Measurements from ENCODE around the gene METTL26. TPM values are rescaled to one million over a fixed set of nuclear protein-coding genes. Genes with fewer than 3 reads are reported as not detected.
A peak's percentile ranks its signal among the peaks of the same experiment; 100 is the strongest.

Gene METTL26
- total and polyA plus RNA-seq, 9 of the 15 experiments (the other 6 are each of a cell fraction or from before 2014, with no cell fraction given), result 7.3 to 262 (median 80.9) TPM

GRCh38 chr16:660459-661183 lies 24.5 kb upstream of the METTL26 start (continued):
- TF ChIP-seq ID3 (CRISPR knock-in tag; IDR thresholded peaks at IDR 0.05), result no peak
- no peak for TF ChIP-seq ID3 (tag; IDR thresholded peaks at IDR 0.05)
- peak; percentile 50; the same call in 1 of the 2 replicates for TF ChIP-seq USF1 (CRISPR knock-in tag; IDR thresholded peaks at IDR 0.05)
- no peak for TF ChIP-seq ZNF75A (CRISPR knock-in tag; IDR thresholded peaks at IDR 0.05)
- TF ChIP-seq MYNN (IDR thresholded peaks at IDR 0.05), result peak; percentile 11; the same call in 1 of the 2 replicates
- no peak for TF ChIP-seq MYNN (CRISPR knock-in tag; IDR thresholded peaks at IDR 0.05)
- TF ChIP-seq ZNF134 (CRISPR knock-in tag; conservative IDR thresholded peaks at IDR 0.05), result no peak
- TF ChIP-seq CXXC5 (CRISPR knock-in tag; IDR thresholded peaks at IDR 0.05), result peak; percentile 47
- TF ChIP-seq MED1 (CRISPR knock-in tag; IDR thresholded peaks at IDR 0.05; ENCODE audit: borderline replicate concordance), result no peak
- peak; percentile 76; the same call in 1 of the 2 replicates for TF ChIP-seq ZBTB2 (IDR thresholded peaks at IDR 0.05)
- TF ChIP-seq ETS1 (conservative IDR thresholded peaks at IDR 0.05; ENCODE audit: control insufficient read depth, low read depth, low read length), result peak; percentile 51; the same call in 1 of the 2 replicates
- TF ChIP-seq ZBTB12 (CRISPR knock-in tag; IDR thresholded peaks at IDR 0.05), result no peak
- peak; percentile 92 for TF ChIP-seq HNRNPL (IDR thresholded peaks at IDR 0.05; ENCODE audit: low read depth, low read length)
- TF ChIP-seq ELF4 (CRISPR knock-in tag; IDR thresholded peaks at IDR 0.05), result no peak
- no peak for TF ChIP-seq NCOA6 (IDR thresholded peaks at IDR 0.05)
- peak; percentile 20; the same call in 1 of the 2 replicates for TF ChIP-seq LCOR (CRISPR knock-in tag; IDR thresholded peaks at IDR 0.05)
- TF ChIP-seq MCM2 (IDR thresholded peaks at IDR 0.05; ENCODE audit: low read depth), result no peak
- TF ChIP-seq RBM34 (IDR thresholded peaks at IDR 0.05; ENCODE audit: borderline replicate concordance, insufficient read depth, low read length), result no peak
- peak; percentile 73 for TF ChIP-seq TBP (optimal IDR thresholded peaks at IDR 0.05; ENCODE audit: low read depth, low read length)
- no peak for TF ChIP-seq MYBL2 (IDR thresholded peaks at IDR 0.05; ENCODE audit: low read depth)
- no peak for TF ChIP-seq MYBL2 (CRISPR knock-in tag; IDR thresholded peaks at IDR 0.05; ENCODE audit: borderline replicate concordance)
- TF ChIP-seq FOSL1 (tag; conservative IDR thresholded peaks at IDR 0.05), result no peak
- TF ChIP-seq YY1 (IDR thresholded peaks at IDR 0.05; ENCODE audit: borderline replicate concordance in 1 of 3, control insufficient read depth in 1 of 3, extremely low read depth in 1 of 3, insufficient read depth in 3 of 3, insufficient read length in 1 of 3, insufficient replicate concordance in 2 of 3, low read depth in 1 of 3, low read length in 2 of 3), result peak in 1 of 3 experiments; percentile 75
- no peak for TF ChIP-seq PCBP2 (IDR thresholded peaks at IDR 0.05; ENCODE audit: low read depth, low read length, poor library complexity, severe bottlenecking)
